IPS-NIHi7 (cell line): Measurements from ENCODE around the gene FOXO4.
"Not testable (repeated sequence)": the region's sequence is repeated elsewhere in the genome, so short reads cannot be mapped to it uniquely, and the experiment has no call there.

Source experiments
- DNase-seq: peaks from one replicate; pipeline ENCODE4 v3.0.0; 2012; ENCODE audit warnings: mixed read lengths; ENCODE audit errors: extremely low spot score

FOXO4 gene

GRCh38 chrX:71095555-71095980 is at the start of gene FOXO4:
FOXO4 (plus strand) TSS chrX:71095851; CDS start chrX:71096529, 678 bp downstream.
- peak; percentile 88 for DNase-seq

- DNase-seq = not testable (repeated sequence)
Observed at GRCh38 chrX:71047891-71048290, 47.8 kb upstream of the FOXO4 start.

- DNase-seq = peak; percentile 12
Observed at GRCh38 chrX:71052721-71053120, 42.9 kb upstream of the FOXO4 start.

GRCh38 chrX:71053217-71053621 is 42.4 kb upstream of the FOXO4 start:
- peak; percentile 87 for DNase-seq

GRCh38 chrX:71056867-71057266 is 38.8 kb upstream of the FOXO4 start:
- no peak for DNase-seq

GRCh38 chrX:71057848-71058530 is 37.7 kb upstream of the FOXO4 start:
- DNase-seq = no peak

GRCh38 chrX:71060127-71060526 is 35.5 kb upstream of the FOXO4 start:
- no peak for DNase-seq

- no peak for DNase-seq
Observed at GRCh38 chrX:71067089-71067488, 28.6 kb upstream of the FOXO4 start.

- no peak for DNase-seq
Observed at GRCh38 chrX:71067712-71068043, 28.0 kb upstream of the FOXO4 start.

GRCh38 chrX:71068044-71068918 is 27.4 kb upstream of the FOXO4 start, which contains the start of gene SNX12:
SNX12 (minus strand) TSS chrX:71068334; CDS start chrX:71068306, 28 bp downstream.
- peak; percentile 85 for DNase-seq

- DNase-seq = no peak
Observed at GRCh38 chrX:71070531-71070930, 25.1 kb upstream of the FOXO4 start.

GRCh38 chrX:71081330-71082123 is 14.1 kb upstream of the FOXO4 start:
- no peak for DNase-seq

GRCh38 chrX:71082124-71082647 is 13.5 kb upstream of the FOXO4 start:
- no peak for DNase-seq

GRCh38 chrX:71082822-71083221 is 12.8 kb upstream of the FOXO4 start:
- no peak for DNase-seq

GRCh38 chrX:71085900-71086299 is 9.8 kb upstream of the FOXO4 start:
- DNase-seq = no peak

GRCh38 chrX:71091263-71091662 is 4.4 kb upstream of the FOXO4 start:
- no peak for DNase-seq

- DNase-seq = no peak
Observed at GRCh38 chrX:71095033-71095432, 618 bp upstream of the FOXO4 start.

GRCh38 chrX:71095981-71096759 is 519 bp downstream of the FOXO4 start:
- no peak for DNase-seq

GRCh38 chrX:71096760-71097032 is 1.0 kb downstream of the FOXO4 start:
- no peak for DNase-seq

- DNase-seq = no peak
Observed at GRCh38 chrX:71098302-71098701, 2.7 kb downstream of the FOXO4 start.

GRCh38 chrX:71098951-71099506 is 3.4 kb downstream of the FOXO4 start:
- no peak for DNase-seq
